ENCODE data around the gene WNT16. TPM values are rescaled to one million over a fixed set of nuclear protein-coding genes. Genes with fewer than 3 reads are reported as not detected.
"Not testable (repeated sequence)": the region's sequence is repeated elsewhere in the genome, so short reads cannot be mapped to it uniquely, and the experiment has no call there.

WNT16 gene
- total and polyA plus RNA-seq, 8 donors = 0.08 TPM; not detected in 7

DNA sequence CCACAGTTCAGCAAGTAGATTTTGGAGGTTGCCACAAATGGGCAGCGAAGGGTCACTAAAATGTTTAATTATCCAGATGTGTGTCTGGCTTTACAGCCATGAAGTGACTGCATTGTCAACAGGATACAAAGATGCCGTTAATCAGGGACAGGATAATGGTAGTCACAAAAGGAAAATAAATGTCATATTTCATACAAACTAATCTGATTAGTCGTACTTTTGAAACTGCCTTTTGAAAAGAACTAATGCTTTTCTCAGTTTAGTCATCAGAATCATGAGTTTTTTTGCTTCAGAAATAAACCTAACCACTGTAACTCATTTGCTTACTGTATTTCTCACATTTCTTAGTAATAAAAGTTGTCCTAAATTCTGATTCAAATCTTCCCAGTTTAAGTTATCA, 22.2 kb upstream of the WNT16 start:
- no peaks in the 10 kb centered on the region for H3K9me3 ChIP-seq
- H3K27me3 ChIP-seq = no peaks in the 10 kb centered on the region
- no peak for DNase-seq
- no peak for ATAC-seq
- H3K4me1 ChIP-seq = peaks cover 0 to 3% of the 10 kb centered on the region in 2 donors
- no peaks in the 10 kb centered on the region for H3K36me3 ChIP-seq
- TF ChIP-seq, protein P1, sequence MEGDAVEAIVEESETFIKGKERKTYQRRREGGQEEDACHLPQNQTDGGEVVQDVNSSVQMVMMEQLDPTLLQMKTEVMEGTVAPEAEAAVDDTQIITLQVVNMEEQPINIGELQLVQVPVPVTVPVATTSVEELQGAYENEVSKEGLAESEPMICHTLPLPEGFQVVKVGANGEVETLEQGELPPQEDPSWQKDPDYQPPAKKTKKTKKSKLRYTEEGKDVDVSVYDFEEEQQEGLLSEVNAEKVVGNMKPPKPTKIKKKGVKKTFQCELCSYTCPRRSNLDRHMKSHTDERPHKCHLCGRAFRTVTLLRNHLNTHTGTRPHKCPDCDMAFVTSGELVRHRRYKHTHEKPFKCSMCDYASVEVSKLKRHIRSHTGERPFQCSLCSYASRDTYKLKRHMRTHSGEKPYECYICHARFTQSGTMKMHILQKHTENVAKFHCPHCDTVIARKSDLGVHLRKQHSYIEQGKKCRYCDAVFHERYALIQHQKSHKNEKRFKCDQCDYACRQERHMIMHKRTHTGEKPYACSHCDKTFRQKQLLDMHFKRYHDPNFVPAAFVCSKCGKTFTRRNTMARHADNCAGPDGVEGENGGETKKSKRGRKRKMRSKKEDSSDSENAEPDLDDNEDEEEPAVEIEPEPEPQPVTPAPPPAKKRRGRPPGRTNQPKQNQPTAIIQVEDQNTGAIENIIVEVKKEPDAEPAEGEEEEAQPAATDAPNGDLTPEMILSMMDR (IDR thresholded peaks at IDR 0.05) = no peak
- H3K4me3 ChIP-seq = no peak overlapping the region
- H3K27ac ChIP-seq = no peak overlapping the region
- intact Hi-C loops (cut with DNase I) = no loop called here

DNA sequence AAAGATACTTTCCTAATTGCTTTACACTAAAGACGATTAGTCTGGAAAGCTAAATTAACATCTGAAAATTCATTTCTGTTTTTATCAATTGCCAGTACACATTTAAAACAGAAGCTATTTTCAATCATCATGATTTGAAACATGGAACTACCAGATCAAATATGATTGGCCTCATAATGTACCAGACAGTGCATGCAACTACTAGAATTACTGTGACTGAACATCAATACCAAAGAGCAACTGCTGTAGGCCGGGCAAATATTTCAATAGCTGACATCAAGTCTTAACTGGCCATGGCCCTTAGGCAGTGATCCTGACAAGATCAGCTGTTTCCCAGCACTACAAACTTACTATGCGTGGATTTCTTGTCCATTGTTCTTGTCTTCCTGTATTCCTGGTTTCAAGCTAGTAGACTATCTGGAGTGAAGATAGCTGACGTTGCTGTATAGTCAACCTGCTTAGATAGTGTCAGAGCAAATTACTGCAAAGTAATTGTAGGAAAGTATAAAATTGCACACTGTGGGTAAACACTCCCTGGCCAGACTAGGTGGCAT, 21.7 kb upstream of the WNT16 start:
- DNase-seq (no peak), ATAC-seq (no peak)
- no peak overlapping the region for H3K4me3 ChIP-seq
- H3K4me1 ChIP-seq = peaks cover 0 to 3% of the 10 kb centered on the region in 2 donors
- H3K36me3 ChIP-seq = no peaks in the 10 kb centered on the region
- no peaks in the 10 kb centered on the region for H3K9me3 ChIP-seq
- H3K27me3 ChIP-seq = no peaks in the 10 kb centered on the region
- intact Hi-C loops (cut with DNase I) = no loop called here
- H3K27ac ChIP-seq = no peak overlapping the region
- TF ChIP-seq, protein P1 (IDR thresholded peaks at IDR 0.05) = no peak

DNA sequence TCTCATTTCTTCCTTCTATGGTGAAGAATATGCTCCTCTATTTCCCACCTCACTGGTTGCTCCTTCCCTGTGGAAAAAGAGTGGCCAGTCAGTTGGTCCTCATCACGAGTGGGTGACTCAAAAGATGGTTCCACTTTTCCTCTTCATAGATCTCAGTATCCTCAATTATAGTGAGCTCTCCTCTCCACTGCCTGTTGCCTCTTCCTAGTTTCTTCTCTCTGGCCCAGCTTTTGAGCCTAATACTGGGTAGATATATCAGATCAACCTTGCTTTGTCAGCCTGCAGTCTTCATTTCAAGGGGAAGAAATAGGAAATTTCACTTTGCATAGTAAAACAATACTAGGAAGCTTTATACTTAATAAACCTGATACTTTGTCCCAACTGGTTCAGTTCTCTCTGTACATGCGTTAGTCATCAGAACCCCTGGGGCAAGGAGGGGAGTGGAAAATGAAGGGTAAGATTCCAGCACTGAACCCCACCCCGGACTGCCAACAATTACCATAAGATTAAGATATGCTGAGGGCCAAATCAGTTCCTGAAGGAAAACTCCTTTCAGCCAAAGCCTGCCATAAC, 15.5 kb upstream of the WNT16 start:
- H3K4me3 ChIP-seq = no peak overlapping the region

DNA sequence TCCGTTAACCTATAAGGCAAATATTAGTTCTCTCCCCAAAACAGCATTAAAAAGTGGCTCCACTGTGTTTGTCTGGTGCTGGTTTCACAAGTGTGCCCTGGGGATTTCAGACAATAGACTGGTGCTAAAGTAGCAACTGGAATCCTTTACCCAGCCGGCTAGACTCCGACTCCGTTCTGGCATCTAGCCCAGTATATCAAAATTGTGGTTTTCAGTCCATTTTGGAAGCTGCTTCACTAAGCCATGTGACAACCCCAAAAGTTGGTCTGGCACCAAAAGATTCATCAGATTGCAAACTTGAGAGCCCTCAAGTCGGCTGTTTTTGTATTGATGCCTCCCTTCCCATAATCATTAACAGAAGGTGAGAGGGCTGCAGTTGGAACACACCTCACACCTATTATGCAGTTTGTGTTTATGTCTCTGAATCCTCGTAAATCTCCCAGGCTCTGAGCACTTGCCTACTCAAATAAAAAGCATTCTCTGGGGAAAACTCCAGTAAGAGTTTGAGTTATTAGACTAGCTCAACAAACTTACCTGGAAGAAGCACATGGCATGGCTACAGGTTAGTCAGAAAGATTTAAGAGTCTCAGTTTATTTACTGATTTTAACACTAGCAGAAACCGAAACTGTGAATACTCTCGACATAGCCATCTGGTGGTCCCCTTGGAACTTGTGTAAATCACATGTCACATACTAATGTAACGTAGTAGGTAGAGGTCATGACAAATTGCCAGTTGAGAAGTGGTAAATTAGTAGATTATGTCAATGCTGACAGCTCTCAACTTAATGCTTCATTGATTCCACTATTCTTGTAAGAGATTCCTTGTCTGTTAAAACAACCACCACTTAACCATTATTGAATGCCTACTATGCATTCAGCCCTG, 14.8 kb upstream of the WNT16 start:
- DNase-seq = no peak
- TF ChIP-seq, protein P1 (IDR thresholded peaks at IDR 0.05) = no peak
- Histone ChIP-seq H3K27ac (no peak overlapping the region), H3K27me3 (no peaks in the 10 kb centered on the region), H3K36me3 (no peaks in the 10 kb centered on the region), H3K4me3 (no peak overlapping the region), H3K4me1 (no peaks in the 10 kb centered on the region), H3K9me3 (no peaks in the 10 kb centered on the region)
- intact Hi-C loops (cut with DNase I) = no loop called here
- ATAC-seq = no peak

More for the DNA sequence above, 15.5 kb upstream of the WNT16 start:
- intact Hi-C loops (cut with DNase I) = no loop called here
- DNase-seq (no peak), ATAC-seq (no peak)
- Histone ChIP-seq H3K27me3 (no peaks in the 10 kb centered on the region), H3K4me1 (no peaks in the 10 kb centered on the region), H3K36me3 (no peaks in the 10 kb centered on the region), H3K27ac (no peak overlapping the region), H3K9me3 (no peaks in the 10 kb centered on the region)
- TF ChIP-seq, protein P1 (IDR thresholded peaks at IDR 0.05) = no peak

DNA sequence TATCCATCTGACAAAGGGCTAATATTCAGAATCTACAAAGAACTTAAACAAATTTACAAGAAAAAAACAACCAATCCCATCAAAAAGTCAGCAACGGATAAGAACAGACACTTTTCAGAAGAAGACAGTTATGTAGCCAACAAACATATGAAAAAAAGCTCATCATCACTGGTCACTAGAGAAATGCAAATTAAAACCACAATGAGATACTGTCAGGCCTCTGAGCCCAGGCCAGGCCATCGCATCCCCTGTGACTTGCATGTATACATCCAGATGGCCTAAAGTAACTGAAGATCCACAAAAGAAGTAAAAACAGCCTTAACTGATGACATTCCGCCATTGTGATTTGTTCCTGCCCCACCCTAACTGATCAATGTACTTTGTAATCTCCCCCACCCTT, 13.6 kb upstream of the WNT16 start:
- H3K27me3 ChIP-seq; ATAC-seq; H3K27ac ChIP-seq; DNase-seq; H3K9me3 ChIP-seq; H3K36me3 ChIP-seq; H3K4me1 ChIP-seq; H3K4me3 ChIP-seq; intact Hi-C loops (cut with DNase I): not testable (repeated sequence)

Data from left lung (tissue), 10 donors.